ENCODE data around the gene MMP20. TPM values are rescaled to one million over a fixed set of nuclear protein-coding genes. Genes with fewer than 3 reads are reported as not detected.

The MMP20 gene
- polyA plus RNA-seq, 3 donors: not detected

GRCh38 chr11:102617466-102618008, 7.6 kb downstream of the MMP20 start:
- no peaks in the 10 kb centered on the region for H3K9me3 ChIP-seq (replicated peaks in 1 of 2; ENCODE audit: control insufficient read depth in 1 of 2, insufficient read depth in 1 of 2, low read length in 2 of 2)
- Mint-ChIP-seq H3K36me3 (no peaks in the 10 kb centered on the region), H3K27ac (no peak overlapping the region), H3K27me3 (ENCODE audit: low read depth in 3 of 3) (peaks cover 0 to 6% (median 2%) of the 10 kb centered on the region in 3 donors), H3K4me1 (peaks cover 4% of the 10 kb centered on the region), H3K4me3 (no peak overlapping the region), H3K9me3 (no peaks in the 10 kb centered on the region)
- H2AFZ ChIP-seq (ENCODE audit: insufficient read depth, low read depth, low read length, poor library complexity, severe bottlenecking): no peak overlapping the region
- no peak overlapping the region for H3K27ac ChIP-seq (ENCODE audit: low read depth in 1 of 2, low read length in 2 of 2)
- intact Hi-C loops (cut with micrococcal nuclease): no loop called here
- TF ChIP-seq CTCF (IDR thresholded peaks at IDR 0.05): no peak
- DNase-seq: no peak
- no peak overlapping the region for H3K4me3 ChIP-seq (replicated peaks in 1 of 3; ENCODE audit: low read depth in 2 of 3, low read length in 3 of 3)
- H4K20me1 ChIP-seq (ENCODE audit: insufficient read depth, low read length): no peaks in the 10 kb centered on the region
- H3K4me2 ChIP-seq (replicated peaks; ENCODE audit: extremely low read depth, low read length, poor library complexity, severe bottlenecking): no peak overlapping the region
- no peaks in the 10 kb centered on the region for H3K4me1 ChIP-seq (ENCODE audit: control insufficient read depth in 1 of 2, insufficient read depth in 2 of 2, low read length in 2 of 2)
- no peaks in the 10 kb centered on the region for H3K27me3 ChIP-seq (ENCODE audit: control insufficient read depth in 2 of 2, insufficient read depth in 2 of 2, low read length in 2 of 2)
- no peaks in the 10 kb centered on the region for H3K79me2 ChIP-seq (ENCODE audit: insufficient read depth, low read length)
- no CpG with 5 or more reads among the region's 1 CpG for WGBS (ENCODE audit: insufficient coverage)
- H3K36me3 ChIP-seq (replicated peaks in 1 of 2; ENCODE audit: control insufficient read depth in 1 of 2, insufficient read depth in 2 of 2, low read length in 2 of 2): no peaks in the 10 kb centered on the region
- H3K9ac ChIP-seq (ENCODE audit: insufficient read depth, low read length, poor library complexity, severe bottlenecking): no peak overlapping the region

GRCh38 chr11:102615894-102616432, 9.2 kb downstream of the MMP20 start:
- Histone ChIP-seq H4K20me1 (ENCODE audit: insufficient read depth, low read length) (no peaks in the 10 kb centered on the region), H3K9me3 (replicated peaks in 1 of 2; ENCODE audit: control insufficient read depth in 1 of 2, insufficient read depth in 1 of 2, low read length in 2 of 2) (no peaks in the 10 kb centered on the region), H3K9ac (ENCODE audit: insufficient read depth, low read length, poor library complexity, severe bottlenecking) (no peak overlapping the region), H3K4me2 (replicated peaks; ENCODE audit: extremely low read depth, low read length, poor library complexity, severe bottlenecking) (no peak overlapping the region), H2AFZ (ENCODE audit: insufficient read depth, low read depth, low read length, poor library complexity, severe bottlenecking) (no peak overlapping the region), H3K27me3 (ENCODE audit: control insufficient read depth in 2 of 2, insufficient read depth in 2 of 2, low read length in 2 of 2) (no peaks in the 10 kb centered on the region), H3K4me3 (replicated peaks in 1 of 3; ENCODE audit: low read depth in 2 of 3, low read length in 3 of 3) (no peak overlapping the region), H3K4me1 (ENCODE audit: control insufficient read depth in 1 of 2, insufficient read depth in 2 of 2, low read length in 2 of 2) (no peaks in the 10 kb centered on the region), H3K79me2 (ENCODE audit: insufficient read depth, low read length) (no peaks in the 10 kb centered on the region), H3K36me3 (replicated peaks in 1 of 2; ENCODE audit: control insufficient read depth in 1 of 2, insufficient read depth in 2 of 2, low read length in 2 of 2) (no peaks in the 10 kb centered on the region), H3K27ac (ENCODE audit: low read depth in 1 of 2, low read length in 2 of 2) (no peak overlapping the region)
- intact Hi-C loops (cut with micrococcal nuclease): no loop called here
- H3K4me1 Mint-ChIP-seq: peaks cover 4% of the 10 kb centered on the region
- H3K4me3 Mint-ChIP-seq: no peak overlapping the region
- no peak overlapping the region for H3K27ac Mint-ChIP-seq
- peaks cover 0 to 6% (median 2%) of the 10 kb centered on the region in 3 donors for H3K27me3 Mint-ChIP-seq (ENCODE audit: low read depth in 3 of 3)
- no peaks in the 10 kb centered on the region for H3K9me3 Mint-ChIP-seq
- WGBS (ENCODE audit: insufficient coverage): 100% methylated on average over 3 of the region's 3 CpGs
- no peak for TF ChIP-seq CTCF (IDR thresholded peaks at IDR 0.05)
- no peak for DNase-seq
- H3K36me3 Mint-ChIP-seq: no peaks in the 10 kb centered on the region

Data from CD14-positive monocyte (primary cell).